Measurements from ENCODE around the gene DENND2C. TPM values are rescaled to one million over a fixed set of nuclear protein-coding genes. Genes with fewer than 3 reads are reported as not detected.

DENND2C gene
- total RNA-seq, 1 donor: 4.8 TPM

DNA sequence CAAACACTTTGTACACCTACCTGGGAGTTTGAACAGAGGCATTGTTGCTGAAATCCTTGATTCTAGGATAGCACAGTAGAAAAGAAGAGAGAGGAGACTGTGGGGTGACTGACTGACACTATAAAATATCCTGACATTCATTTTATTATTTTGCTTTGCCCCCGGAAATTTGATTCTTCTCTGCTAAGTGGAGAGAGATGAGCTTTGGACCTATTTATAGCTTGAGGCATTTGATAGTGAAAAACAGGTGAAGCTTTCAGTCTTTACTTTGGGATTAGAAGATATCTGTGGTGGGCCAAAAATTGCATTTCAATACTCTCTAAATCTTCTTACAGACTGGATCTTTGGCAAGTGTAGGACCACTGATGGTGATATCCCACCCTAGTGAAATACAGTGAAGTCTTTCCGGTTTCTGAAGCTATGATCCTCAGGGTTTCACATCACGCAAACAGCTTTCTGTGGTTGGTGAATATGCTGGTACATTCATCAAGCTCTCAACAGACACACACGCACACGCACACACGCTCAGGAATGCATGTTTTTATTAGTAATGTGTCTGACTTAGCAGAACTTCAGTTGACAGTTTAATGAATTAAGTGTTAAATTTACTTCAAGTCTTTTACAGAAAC, 25.7 kb upstream of the DENND2C start, which contains the start of gene AMPD1:
Gene AMPD1, minus strand, starts transcription at position 117 of the 629 bp plus-strand sequence. Its CDS starts 75 bp downstream, at position 42.
- DNase-seq (ENCODE audit: low read depth): peak; percentile 33
- H3K4me3 ChIP-seq (ENCODE audit: low read depth, low read length): no peak within 1 kb of the TSS
- TF ChIP-seq, protein P1, sequence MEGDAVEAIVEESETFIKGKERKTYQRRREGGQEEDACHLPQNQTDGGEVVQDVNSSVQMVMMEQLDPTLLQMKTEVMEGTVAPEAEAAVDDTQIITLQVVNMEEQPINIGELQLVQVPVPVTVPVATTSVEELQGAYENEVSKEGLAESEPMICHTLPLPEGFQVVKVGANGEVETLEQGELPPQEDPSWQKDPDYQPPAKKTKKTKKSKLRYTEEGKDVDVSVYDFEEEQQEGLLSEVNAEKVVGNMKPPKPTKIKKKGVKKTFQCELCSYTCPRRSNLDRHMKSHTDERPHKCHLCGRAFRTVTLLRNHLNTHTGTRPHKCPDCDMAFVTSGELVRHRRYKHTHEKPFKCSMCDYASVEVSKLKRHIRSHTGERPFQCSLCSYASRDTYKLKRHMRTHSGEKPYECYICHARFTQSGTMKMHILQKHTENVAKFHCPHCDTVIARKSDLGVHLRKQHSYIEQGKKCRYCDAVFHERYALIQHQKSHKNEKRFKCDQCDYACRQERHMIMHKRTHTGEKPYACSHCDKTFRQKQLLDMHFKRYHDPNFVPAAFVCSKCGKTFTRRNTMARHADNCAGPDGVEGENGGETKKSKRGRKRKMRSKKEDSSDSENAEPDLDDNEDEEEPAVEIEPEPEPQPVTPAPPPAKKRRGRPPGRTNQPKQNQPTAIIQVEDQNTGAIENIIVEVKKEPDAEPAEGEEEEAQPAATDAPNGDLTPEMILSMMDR (IDR thresholded peaks at IDR 0.05; ENCODE audit: insufficient read depth, low read length): no peak

DNA sequence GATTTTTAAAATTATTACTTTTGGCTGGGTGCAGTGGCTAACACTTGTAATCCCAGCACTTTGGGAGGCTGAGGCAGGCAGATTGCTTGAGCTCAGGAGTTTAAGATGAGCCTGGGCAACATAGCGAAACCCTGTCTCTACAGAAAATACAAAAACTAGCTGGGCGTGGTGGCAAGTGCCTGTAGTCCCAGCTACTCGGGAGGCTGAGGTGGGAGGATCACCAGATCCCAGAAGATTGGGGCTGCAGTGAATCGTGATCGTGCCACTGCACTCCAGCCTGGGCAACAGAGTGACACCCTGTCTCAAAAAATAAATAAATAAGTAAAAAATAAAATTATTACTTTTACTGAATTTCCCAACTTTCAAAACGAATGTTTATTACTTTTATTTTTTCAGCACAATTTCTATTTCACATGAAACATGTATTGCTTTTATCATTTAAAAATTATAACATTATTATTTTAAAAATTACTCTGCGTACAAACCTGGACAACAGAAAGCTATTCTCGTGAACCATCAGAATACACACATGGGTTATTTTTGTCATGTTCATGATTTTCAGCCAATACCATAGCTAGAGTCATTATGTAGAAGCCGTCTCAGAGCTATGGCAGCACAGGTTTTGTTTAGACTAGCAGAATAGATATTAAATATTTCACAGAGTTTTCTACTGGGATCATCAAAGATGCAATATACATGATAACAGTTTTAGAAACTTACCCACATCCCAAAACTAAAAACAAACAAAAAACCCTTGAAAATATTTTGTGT, 24.9 kb upstream of the DENND2C start:
- H3K4me3 ChIP-seq (ENCODE audit: low read depth, low read length): no peak overlapping the region
- TF ChIP-seq, protein P1 (IDR thresholded peaks at IDR 0.05; ENCODE audit: insufficient read depth, low read length): no peak
- no peak for DNase-seq (ENCODE audit: low read depth)

DNA sequence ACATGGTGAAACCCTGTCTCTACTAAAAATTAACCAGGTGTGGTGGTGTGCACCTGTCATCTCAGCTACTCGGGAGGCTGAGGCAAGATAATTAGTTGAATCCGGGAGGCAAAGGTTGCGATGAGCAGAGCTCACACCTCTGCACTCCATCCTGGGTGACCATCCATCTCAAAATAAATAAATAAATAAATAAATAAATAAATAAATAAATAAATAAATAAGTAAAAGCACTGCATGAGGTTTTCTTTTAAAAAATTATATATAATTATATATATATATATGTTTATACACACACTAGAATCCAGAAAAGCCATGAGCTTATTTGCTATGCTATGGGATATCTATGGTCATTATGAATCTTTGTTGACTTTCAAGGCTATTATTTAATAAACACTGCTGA, 23.1 kb upstream of the DENND2C start:
- DNase-seq (ENCODE audit: low read depth): no peak
- no peak overlapping the region for H3K4me3 ChIP-seq (ENCODE audit: low read depth, low read length)
- TF ChIP-seq, protein P1 (IDR thresholded peaks at IDR 0.05; ENCODE audit: insufficient read depth, low read length): no peak

DNA sequence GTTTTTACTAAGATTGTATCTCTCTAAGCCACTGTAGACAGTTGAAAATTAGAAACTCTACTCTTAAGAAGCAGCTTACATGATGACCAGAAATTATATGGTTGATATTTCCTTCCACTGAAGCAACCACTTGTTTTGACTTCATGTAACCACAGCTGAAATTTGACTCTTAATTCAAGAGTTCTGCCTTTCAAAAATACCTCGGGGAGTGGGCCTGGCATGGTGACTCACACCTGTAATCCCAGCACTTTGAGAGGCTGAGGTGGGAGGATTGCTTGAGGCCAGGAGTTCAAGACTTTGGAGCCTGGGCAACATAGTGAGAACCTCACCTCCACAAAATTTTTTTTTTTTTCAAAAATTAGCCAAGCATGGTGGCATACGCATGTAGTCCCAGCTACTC, 21.2 kb upstream of the DENND2C start:
- no peak for DNase-seq (ENCODE audit: low read depth)
- TF ChIP-seq, protein P1 (IDR thresholded peaks at IDR 0.05; ENCODE audit: insufficient read depth, low read length): no peak
- H3K4me3 ChIP-seq (ENCODE audit: low read depth, low read length): no peak overlapping the region

DNA sequence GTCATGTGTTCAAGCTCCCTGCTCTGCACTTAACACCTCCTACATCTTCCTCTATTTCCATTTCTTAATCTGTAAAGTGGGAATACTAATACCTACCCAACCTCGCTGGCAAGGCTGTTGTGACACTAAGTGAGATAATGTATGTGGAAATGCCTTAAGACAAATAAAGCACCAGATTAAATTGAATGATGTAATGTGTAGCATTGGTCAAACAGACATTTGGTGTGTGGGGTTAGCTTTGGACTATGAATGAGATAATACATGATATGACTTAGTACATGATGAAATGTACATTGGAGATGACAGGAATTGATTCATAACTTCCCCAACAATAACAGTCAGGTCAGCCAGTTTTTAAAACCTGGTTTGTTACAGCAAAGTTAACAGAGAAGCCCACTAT, 20.3 kb upstream of the DENND2C start:
- TF ChIP-seq, protein P1 (IDR thresholded peaks at IDR 0.05; ENCODE audit: insufficient read depth, low read length): no peak
- DNase-seq (ENCODE audit: low read depth): no peak
- no peak overlapping the region for H3K4me3 ChIP-seq (ENCODE audit: low read depth, low read length)

DNA sequence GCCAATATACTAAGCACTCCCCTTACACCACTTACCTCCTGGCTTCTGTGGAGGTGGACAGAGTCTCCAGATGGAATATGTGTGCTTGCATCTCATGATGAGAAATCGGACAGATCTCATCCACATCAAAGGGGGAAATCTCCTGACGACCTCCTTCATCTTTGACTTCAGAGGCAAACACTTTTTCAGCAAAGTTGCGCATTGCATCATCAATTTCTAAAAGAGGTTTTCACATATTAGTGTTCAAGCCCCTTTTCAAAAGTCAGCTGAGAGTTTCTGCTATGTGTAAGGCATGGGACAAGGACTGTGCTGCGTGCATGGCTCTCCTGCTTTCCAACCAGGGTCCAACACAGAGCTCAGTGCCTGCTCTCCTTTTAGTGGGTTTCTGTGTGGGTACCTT, 18.7 kb upstream of the DENND2C start:
- TF ChIP-seq, protein P1 (IDR thresholded peaks at IDR 0.05; ENCODE audit: insufficient read depth, low read length): no peak
- no peak for DNase-seq (ENCODE audit: low read depth)
- H3K4me3 ChIP-seq (ENCODE audit: low read depth, low read length): no peak overlapping the region
